ENCODE data around the gene U2AF2. TPM values are rescaled to one million over a fixed set of nuclear protein-coding genes. Genes with fewer than 3 reads are reported as not detected.

U2AF2 gene
- total RNA-seq, 1 experiment from 2014 or later: 545 TPM

DNA sequence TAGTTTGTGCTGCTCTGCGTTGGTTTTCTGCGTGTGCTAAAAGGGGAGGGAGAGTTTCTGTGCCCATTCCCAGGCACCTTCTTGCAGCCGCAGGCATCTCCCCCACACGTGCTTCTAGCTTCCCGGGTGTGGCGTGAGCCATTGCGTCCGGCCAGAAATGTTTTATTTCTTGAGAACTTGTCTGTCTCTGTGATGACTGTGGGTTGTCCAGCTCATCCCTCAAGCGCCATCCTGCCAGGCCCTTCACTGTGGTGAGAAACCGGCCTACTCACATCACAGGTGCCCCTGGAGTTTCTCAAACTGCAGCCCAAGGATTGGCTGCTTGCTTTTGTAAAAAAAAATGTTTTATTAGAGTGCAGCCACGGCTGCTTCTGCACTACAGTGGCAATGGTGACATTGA is 44.4 kb downstream of the U2AF2 start:
- Histone ChIP-seq H3K36me3 (ENCODE audit: control insufficient read depth, insufficient read depth, low read length) (peaks cover 5% of the 10 kb centered on the region), H3K27ac (ENCODE audit: low read length) (no peak overlapping the region), H3K4me3 (ENCODE audit: low read depth in 2 of 2, low read length in 2 of 2) (no peak overlapping the region), H3K27me3 (ENCODE audit: control insufficient read depth, insufficient read depth, low read length) (no peaks in the 10 kb centered on the region), H3K4me1 (ENCODE audit: control insufficient read depth, insufficient read depth, low read length) (no peaks in the 10 kb centered on the region), H3K9me3 (ENCODE audit: control insufficient read depth, insufficient read depth, low read depth, low read length) (no peaks in the 10 kb centered on the region)
- no peak for DNase-seq (ENCODE audit: low read depth, low spot score)
- ChIA-PET POLR2A (no interaction called here), CTCF (no interaction called here)
- TF ChIP-seq, protein P1, sequence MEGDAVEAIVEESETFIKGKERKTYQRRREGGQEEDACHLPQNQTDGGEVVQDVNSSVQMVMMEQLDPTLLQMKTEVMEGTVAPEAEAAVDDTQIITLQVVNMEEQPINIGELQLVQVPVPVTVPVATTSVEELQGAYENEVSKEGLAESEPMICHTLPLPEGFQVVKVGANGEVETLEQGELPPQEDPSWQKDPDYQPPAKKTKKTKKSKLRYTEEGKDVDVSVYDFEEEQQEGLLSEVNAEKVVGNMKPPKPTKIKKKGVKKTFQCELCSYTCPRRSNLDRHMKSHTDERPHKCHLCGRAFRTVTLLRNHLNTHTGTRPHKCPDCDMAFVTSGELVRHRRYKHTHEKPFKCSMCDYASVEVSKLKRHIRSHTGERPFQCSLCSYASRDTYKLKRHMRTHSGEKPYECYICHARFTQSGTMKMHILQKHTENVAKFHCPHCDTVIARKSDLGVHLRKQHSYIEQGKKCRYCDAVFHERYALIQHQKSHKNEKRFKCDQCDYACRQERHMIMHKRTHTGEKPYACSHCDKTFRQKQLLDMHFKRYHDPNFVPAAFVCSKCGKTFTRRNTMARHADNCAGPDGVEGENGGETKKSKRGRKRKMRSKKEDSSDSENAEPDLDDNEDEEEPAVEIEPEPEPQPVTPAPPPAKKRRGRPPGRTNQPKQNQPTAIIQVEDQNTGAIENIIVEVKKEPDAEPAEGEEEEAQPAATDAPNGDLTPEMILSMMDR (IDR thresholded peaks at IDR 0.05): no peak
- TF ChIP-seq, protein P2, sequence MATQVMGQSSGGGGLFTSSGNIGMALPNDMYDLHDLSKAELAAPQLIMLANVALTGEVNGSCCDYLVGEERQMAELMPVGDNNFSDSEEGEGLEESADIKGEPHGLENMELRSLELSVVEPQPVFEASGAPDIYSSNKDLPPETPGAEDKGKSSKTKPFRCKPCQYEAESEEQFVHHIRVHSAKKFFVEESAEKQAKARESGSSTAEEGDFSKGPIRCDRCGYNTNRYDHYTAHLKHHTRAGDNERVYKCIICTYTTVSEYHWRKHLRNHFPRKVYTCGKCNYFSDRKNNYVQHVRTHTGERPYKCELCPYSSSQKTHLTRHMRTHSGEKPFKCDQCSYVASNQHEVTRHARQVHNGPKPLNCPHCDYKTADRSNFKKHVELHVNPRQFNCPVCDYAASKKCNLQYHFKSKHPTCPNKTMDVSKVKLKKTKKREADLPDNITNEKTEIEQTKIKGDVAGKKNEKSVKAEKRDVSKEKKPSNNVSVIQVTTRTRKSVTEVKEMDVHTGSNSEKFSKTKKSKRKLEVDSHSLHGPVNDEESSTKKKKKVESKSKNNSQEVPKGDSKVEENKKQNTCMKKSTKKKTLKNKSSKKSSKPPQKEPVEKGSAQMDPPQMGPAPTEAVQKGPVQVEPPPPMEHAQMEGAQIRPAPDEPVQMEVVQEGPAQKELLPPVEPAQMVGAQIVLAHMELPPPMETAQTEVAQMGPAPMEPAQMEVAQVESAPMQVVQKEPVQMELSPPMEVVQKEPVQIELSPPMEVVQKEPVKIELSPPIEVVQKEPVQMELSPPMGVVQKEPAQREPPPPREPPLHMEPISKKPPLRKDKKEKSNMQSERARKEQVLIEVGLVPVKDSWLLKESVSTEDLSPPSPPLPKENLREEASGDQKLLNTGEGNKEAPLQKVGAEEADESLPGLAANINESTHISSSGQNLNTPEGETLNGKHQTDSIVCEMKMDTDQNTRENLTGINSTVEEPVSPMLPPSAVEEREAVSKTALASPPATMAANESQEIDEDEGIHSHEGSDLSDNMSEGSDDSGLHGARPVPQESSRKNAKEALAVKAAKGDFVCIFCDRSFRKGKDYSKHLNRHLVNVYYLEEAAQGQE (IDR thresholded peaks at IDR 0.05; ENCODE audit: insufficient read depth in 1 of 2, low read depth in 2 of 2, low read length in 1 of 2): no peak
- TF ChIP-seq POLR2AphosphoS5 (IDR thresholded peaks at IDR 0.05; ENCODE audit: low read depth, low read length) (no peak), SIN3A (IDR thresholded peaks at IDR 0.05; ENCODE audit: borderline replicate concordance, insufficient read depth, low read depth, low read length) (no peak), TCF7L2 (IDR thresholded peaks at IDR 0.05; ENCODE audit: low read depth, low read length) (no peak)
- ATAC-seq: no peak
- in situ Hi-C loops (cut with HindIII; ENCODE audit: low pct_unique_long_range_greater_than_20kb, low sequenced_read_pairs) (no loop called here), intact Hi-C loops (cut with micrococcal nuclease; ENCODE audit: unreplicated experiment) (no loop called here)
- no TSS peak for BruUV-seq (replicated peaks)

DNA sequence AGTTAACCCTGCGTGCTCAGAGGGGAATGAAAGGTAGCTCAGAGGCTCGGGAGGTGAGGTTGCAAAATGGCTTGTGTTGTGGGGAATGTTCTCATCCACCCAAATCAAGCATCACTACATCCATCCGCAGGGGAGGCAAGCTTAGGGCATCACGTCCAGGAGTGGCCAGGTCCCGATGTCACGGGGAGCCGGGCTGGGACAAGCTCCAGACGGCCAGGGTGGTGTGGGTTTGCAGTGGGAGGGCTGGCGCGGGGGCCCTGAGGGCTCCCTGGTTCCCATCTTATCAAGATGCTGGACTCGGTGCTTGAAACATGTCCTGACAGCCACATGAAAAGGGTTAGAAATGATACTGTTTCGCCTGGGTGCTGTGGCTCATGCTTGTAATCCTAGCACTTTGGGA is 46.0 kb downstream of the U2AF2 start:
- DNase-seq (ENCODE audit: low read depth, low spot score) (no peak), ATAC-seq (no peak)
- in situ Hi-C loops (cut with HindIII; ENCODE audit: low pct_unique_long_range_greater_than_20kb, low sequenced_read_pairs): no loop called here
- no peaks in the 10 kb centered on the region for H3K27me3 ChIP-seq (ENCODE audit: control insufficient read depth, insufficient read depth, low read length)
- ChIA-PET POLR2A (no interaction called here), CTCF (no interaction called here)
- no peaks in the 10 kb centered on the region for H3K4me1 ChIP-seq (ENCODE audit: control insufficient read depth, insufficient read depth, low read length)
- H3K4me3 ChIP-seq (ENCODE audit: low read depth in 2 of 2, low read length in 2 of 2): no peak overlapping the region
- no peaks in the 10 kb centered on the region for H3K9me3 ChIP-seq (ENCODE audit: control insufficient read depth, insufficient read depth, low read depth, low read length)
- no peak overlapping the region for H3K27ac ChIP-seq (ENCODE audit: low read length)
- BruUV-seq (replicated peaks): no TSS peak
- peaks cover 4% of the 10 kb centered on the region for H3K36me3 ChIP-seq (ENCODE audit: control insufficient read depth, insufficient read depth, low read length)
- TF ChIP-seq TCF7L2 (IDR thresholded peaks at IDR 0.05; ENCODE audit: low read depth, low read length) (no peak), POLR2AphosphoS5 (IDR thresholded peaks at IDR 0.05; ENCODE audit: low read depth, low read length) (no peak), SIN3A (IDR thresholded peaks at IDR 0.05; ENCODE audit: borderline replicate concordance, insufficient read depth, low read depth, low read length) (no peak)
- TF ChIP-seq, protein P1 (IDR thresholded peaks at IDR 0.05): no peak
- TF ChIP-seq, protein P2 (IDR thresholded peaks at IDR 0.05; ENCODE audit: insufficient read depth in 1 of 2, low read depth in 2 of 2, low read length in 1 of 2): no peak
- intact Hi-C loops (cut with micrococcal nuclease; ENCODE audit: unreplicated experiment): loop anchor here (10.0 kb wide), 1 partner anchor 104 kb away; no protein-coding TSS in a partner anchor
